Ammon's horn (tissue), 1 donor: ENCODE measurements around the gene NIM1K.
"Not testable (repeated sequence)": the region's sequence is repeated elsewhere in the genome, so short reads cannot be mapped to it uniquely, and the experiment has no call there.

ENCODE experiments used
- DNase-seq: peaks from one replicate; pipeline ENCODE4 v3.0.0-alpha.2; 2016; ENCODE audit warnings: low spot score

Gene NIM1K

DNA sequence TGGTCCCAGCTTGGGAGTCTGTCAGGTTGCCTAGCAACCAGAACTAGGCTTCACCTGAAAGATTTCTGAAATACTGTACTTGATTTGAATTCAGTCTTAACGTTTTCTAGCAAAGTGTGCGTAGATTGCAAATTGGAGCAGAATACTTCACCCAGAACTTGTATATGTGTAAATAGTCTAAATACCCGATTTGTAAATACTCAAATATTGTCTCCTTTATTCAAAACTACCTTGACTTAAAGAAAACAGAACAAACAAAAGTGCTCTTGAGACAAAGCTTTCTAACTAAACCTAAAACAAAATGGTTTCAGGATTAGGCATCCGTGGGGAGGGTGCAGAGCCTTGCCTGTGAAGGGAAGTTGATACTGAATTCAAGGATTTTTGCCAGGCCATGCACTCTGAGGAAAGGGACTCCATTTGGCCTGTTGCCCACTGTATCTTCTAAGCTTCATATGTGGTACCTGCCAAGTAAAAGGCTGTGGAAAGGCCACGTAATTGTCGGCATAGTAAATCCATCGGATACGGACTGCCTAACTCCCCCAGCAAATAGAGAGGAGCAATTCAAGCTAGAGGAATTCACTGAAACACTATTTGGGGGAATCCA is 121.9 kb downstream of the NIM1K start:
- DNase-seq, result peak; percentile 54

DNA sequence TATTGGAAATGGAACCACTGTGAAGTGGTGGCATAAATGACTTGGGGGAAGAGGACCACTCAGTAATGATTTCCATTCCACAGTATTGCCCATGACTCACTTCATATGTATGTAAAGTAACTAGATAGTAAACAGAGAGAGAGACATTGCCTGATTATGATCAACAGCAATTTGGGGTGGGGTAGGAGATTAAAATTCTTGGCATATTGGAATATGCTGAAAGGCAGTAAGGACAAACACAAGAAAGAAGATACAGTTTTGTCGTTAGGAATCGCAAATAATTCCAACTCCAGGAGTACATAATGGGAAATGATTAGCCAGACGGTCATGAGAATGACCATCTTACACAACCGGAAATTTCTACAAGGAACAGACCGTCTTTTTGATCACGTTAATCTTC is 122.7 kb downstream of the NIM1K start:
- no peak for DNase-seq

DNA sequence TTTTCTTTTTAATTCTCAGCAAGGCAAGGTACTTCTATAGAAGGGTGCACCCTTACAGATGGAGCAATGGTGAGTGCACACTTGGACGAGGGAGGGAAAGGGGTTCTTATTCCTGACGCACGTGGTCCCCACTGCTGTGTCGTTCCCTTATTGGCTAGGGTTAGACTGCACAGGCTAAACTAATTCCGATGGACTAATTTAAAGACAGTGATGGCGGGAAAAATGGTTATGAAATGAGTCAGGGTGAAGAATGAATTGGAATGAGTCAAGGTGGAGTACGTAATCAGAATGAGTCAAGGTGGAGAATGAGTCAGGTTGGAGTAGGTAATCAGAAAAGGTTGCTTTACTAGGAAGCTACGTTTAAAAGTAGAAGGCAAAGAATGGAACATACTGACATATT is 123.2 kb downstream of the NIM1K start:
- DNase-seq, result no peak

DNA sequence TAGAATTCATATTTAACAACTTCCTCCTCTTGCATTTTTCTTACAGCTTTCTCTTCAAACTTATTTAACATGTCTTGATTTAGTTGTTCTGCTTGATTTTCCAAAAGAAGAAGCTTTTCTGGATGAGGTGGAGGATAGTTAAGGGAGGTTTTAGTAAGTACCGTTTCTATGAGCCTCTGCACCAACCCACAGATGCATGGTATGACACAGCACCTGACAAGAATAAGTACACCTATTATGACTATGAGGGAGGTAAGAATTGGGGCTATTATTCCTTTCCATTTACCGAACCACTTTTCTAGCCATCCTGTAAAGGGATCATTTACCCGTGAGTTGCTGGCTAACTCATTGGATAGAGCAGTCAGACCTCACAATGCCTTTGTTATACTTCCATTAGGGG is 123.7 kb downstream of the NIM1K start:
- DNase-seq, result no peak

DNA sequence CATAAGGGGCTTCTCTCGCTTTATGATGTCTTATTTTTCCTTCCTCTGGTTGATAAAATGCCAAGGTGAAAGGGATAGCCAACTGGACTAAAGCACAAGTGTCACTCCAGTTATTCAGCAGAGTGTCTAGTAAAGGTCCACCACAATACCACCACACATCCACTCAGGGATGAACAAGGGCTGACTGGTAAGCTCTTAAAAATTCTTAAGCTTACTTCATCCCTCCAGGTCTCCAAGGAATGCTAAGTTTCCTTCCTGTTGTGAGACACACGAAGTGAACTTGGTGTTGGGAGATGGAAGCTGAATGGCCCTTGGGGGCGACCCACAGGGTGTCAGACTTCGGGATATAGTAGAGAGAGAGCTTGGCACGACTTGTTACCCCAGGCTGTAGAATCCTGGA is 124.4 kb downstream of the NIM1K start:
- no peak for DNase-seq

DNA sequence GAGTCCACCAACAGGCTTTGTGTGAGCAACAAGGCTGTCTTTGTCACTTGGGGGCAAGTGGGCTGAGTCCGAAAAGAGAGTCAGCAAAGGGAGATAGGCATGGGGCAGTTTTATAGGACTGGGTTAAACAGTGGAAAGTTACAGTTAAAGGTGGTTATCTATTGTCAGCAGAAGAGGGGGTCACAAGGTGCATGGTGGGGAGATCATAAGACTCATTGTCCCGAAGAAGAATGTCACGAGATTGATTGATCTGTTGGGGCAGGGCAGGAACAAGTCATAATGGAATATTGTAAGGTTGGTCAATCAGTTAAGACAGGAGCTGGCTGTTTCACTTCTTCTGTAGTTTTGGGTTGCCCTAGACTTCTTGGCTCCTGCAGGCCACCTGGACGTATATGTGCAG is 128.8 kb downstream of the NIM1K start:
- DNase-seq, result no peak

GRCh38 chr5:43323488-43323887 is 131.5 kb downstream of the NIM1K start:
- not testable (repeated sequence) for DNase-seq

DNA sequence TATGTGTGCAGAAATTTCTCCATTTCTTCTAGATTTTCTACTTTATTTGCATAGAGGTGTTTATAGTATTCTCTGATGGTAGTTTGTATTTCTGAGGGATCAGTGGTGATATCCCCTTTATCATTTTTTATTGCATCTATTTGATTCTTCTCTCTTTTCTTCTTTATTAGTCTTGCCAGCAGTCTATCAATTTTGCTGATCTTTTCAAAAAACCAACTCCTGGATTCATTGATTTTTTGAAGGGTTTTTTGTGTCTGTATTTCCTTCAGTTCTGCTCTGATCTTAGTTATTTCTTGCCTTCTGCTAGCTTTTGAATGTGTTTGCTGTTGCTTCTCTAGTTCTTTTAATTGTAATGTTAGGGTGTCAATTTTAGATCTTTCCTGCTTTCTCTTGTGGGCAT is 133.6 kb downstream of the NIM1K start:
- not testable (repeated sequence) for DNase-seq
